ENCODE results near the gene ADARB2.
"Not testable (repeated sequence)": the region's sequence is repeated elsewhere in the genome, so short reads cannot be mapped to it uniquely, and the experiment has no call there.

The ADARB2 gene

DNA sequence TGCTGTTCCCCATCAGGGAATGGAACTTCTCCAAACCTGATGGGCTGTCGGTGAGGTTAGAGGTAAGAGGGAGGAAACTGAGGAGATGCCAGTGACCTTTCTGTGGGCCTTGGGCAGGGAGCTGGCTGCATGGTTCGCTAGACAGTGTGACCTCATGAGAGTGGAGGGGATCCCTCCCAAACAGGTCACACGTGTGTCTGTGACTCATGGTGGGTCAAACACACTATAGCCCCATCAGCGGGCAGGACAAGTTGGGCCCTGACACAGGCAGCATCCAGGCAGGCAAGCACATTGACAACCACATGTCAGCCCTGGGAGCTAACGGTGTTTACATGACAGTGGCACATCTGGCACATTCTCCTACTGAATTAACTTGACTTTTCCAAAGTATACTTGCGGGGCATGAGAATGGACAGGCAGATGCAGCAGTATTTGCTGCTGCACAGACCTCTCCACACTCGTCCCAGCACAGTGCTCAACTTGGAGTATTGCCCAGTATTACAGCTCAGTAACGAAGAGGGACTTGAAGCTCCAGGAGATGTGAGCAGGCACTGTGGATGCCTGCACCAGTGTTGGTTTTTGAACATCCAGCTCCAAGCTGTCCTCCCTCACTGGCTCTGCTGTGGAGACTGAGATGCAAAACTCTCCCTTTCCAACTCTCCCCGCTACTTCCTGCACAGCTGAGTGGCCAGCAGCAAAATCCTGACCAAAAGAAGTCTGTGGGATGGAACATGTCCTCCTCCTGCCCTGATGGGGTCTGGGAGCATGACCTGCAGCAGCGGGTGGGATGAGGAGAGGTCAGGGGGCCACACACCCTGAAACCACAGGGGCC, 481.5 kb downstream of the ADARB2 start:
- H3K4me3 ChIP-seq (ENCODE audit: control insufficient read depth, low read depth, low read length): no peak overlapping the region
- no peak for DNase-seq (ENCODE audit: low read depth)
- TF ChIP-seq, protein P1, sequence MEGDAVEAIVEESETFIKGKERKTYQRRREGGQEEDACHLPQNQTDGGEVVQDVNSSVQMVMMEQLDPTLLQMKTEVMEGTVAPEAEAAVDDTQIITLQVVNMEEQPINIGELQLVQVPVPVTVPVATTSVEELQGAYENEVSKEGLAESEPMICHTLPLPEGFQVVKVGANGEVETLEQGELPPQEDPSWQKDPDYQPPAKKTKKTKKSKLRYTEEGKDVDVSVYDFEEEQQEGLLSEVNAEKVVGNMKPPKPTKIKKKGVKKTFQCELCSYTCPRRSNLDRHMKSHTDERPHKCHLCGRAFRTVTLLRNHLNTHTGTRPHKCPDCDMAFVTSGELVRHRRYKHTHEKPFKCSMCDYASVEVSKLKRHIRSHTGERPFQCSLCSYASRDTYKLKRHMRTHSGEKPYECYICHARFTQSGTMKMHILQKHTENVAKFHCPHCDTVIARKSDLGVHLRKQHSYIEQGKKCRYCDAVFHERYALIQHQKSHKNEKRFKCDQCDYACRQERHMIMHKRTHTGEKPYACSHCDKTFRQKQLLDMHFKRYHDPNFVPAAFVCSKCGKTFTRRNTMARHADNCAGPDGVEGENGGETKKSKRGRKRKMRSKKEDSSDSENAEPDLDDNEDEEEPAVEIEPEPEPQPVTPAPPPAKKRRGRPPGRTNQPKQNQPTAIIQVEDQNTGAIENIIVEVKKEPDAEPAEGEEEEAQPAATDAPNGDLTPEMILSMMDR (IDR thresholded peaks at IDR 0.05; ENCODE audit: control insufficient read depth, insufficient read depth, low read depth, low read length, missing control alignments): no peak

DNA sequence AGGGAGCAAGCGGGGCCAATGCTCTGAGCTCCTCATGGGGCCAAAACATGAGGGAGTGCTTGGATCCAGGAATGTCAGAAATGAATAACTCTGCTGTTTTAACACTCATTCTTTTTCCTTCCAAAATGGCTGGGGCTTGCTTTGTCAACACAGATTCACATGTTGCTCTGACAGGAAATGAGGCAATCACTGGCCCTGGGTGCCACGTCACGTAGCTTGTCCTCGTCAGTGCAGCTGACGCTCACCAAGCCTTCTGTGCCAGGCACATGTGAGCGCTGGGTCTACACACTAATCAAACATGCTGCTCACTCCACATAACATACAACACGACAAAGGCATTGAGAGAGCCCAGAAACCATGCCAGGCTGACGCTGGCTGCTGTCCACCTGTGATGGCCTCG, 482.2 kb downstream of the ADARB2 start:
- no peak for DNase-seq (ENCODE audit: low read depth)
- TF ChIP-seq, protein P1 (IDR thresholded peaks at IDR 0.05; ENCODE audit: control insufficient read depth, insufficient read depth, low read depth, low read length, missing control alignments): no peak
- no peak overlapping the region for H3K4me3 ChIP-seq (ENCODE audit: control insufficient read depth, low read depth, low read length)

DNA sequence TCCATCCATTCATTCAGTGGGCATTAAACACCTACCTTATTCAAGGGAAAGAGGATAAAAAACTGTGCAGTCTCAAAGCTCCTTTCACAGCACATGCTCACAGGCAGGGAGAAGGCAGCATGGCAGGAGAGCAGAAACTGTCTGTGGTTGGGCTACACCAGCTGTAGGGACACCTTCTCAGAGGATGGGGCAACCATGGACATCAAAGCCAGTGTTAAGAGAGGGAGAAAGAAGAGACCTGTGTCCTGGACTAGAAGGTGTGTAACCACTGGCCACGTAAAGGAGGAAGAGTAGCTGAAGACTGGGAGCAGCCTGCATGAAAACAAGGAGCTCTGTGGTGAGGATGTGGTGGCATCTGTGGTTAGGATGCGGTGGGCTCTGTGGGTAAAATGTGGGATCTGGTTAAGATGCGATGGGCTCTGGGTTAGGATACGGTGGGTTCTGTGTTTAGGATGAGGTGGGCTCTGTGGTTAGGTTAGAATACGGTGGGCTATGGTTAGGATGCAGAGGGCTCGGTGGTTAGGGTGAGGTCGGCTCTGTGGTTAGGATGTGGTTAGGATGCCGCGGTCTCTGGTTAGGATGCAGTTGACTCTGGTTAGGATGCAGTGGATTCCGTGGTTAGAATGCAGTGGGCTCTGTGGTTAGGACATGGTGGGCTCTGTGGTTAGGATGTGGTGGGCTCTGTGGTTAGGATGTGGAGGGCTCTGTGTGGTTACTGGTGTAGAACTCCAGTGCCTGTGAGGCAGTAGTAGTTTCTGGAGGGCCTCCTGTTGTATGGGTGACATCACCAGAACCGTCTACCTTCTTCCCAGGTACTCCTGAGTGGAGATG, 483.6 kb downstream of the ADARB2 start:
- no peak overlapping the region for H3K4me3 ChIP-seq (ENCODE audit: control insufficient read depth, low read depth, low read length)
- TF ChIP-seq, protein P1 (IDR thresholded peaks at IDR 0.05; ENCODE audit: control insufficient read depth, insufficient read depth, low read depth, low read length, missing control alignments): no peak
- DNase-seq (ENCODE audit: low read depth): no peak

- no peak for DNase-seq (ENCODE audit: low read depth)
- H3K4me3 ChIP-seq (ENCODE audit: control insufficient read depth, low read depth, low read length): no peak overlapping the region
- TF ChIP-seq, protein P1 (IDR thresholded peaks at IDR 0.05; ENCODE audit: control insufficient read depth, insufficient read depth, low read depth, low read length, missing control alignments): no peak
These were observed 485.6 kb downstream of the ADARB2 start for GRCh38 chr10:1251769-1252168.

DNA sequence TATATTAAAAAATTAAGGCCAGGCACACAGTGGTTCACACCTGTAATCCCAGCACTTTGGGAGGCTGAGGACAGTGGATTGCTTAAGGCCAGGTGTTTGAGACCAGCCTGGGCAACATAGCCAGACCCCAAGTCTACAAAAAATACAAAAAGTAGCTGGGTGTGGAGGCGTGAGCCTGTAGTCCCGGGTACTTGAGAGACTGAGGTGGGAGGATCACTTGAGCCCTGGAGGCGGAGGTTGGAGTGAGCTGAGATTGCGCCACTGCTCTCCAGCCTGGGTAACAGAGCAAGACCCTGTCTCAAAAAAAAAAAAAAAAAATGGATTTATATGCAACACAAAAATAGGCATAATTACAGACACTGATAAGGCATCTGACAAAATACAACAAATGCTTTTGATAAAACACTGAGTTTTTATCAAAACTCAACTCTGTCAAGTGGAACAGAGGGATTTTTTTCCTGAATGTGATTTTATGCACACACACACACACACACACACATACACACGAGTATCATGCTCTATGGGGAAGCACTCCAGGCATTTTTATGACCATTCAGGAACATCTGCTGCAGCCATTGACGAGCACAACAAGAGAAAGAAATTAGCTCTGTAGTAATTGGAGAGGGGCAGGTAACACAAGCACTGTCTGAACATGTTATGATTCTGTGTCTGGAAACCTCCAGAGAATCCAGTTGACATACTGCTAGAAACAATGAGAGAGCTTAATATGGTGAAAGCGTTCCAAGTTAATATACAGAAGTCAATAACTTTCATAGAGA, 488.0 kb downstream of the ADARB2 start:
- no peak overlapping the region for H3K4me3 ChIP-seq (ENCODE audit: control insufficient read depth, low read depth, low read length)
- TF ChIP-seq, protein P1 (IDR thresholded peaks at IDR 0.05; ENCODE audit: control insufficient read depth, insufficient read depth, low read depth, low read length, missing control alignments): no peak
- no peak for DNase-seq (ENCODE audit: low read depth)

GRCh38 chr10:1248262-1248630, 489.1 kb downstream of the ADARB2 start:
- not testable (repeated sequence) for H3K4me3 ChIP-seq (ENCODE audit: control insufficient read depth, low read depth, low read length)

More at GRCh38 chr10:1248262-1248630, 489.1 kb downstream of the ADARB2 start:
- not testable (repeated sequence) for DNase-seq (ENCODE audit: low read depth)

Measured in AG09309 (cell line).